Left ventricle myocardium inferior (tissue), 1 donor: ENCODE data around the gene MTUS2. TPM values are rescaled to one million over a fixed set of nuclear protein-coding genes. Genes with fewer than 3 reads are reported as not detected.

ENCODE experiments used
- DNase-seq: peaks from one replicate; pipeline ENCODE4 v3.0.0-alpha.2; 2020
- H3K27ac ChIP-seq: fragments of 200-600 bp; replicated peaks from 2 replicates; pipeline ENCODE4 v1.8.0; 2021
- H3K27me3 ChIP-seq: fragments of 200-600 bp; 2 replicates; pipeline ENCODE4 v1.8.0; 2021; ENCODE audit warnings: low read depth
- H3K36me3 ChIP-seq: fragments of 200-600 bp; 2 replicates; pipeline ENCODE4 v1.8.0; 2021
- H3K4me1 ChIP-seq: fragments of 200-600 bp; 2 replicates; pipeline ENCODE4 v1.8.0; 2021
- H3K4me3 ChIP-seq: fragments of 200-600 bp; 2 replicates; pipeline ENCODE4 v1.8.0; 2021; ENCODE audit warnings: mild to moderate bottlenecking, moderate library complexity
- H3K9me3 ChIP-seq: fragments of 200-600 bp; replicated peaks from 2 replicates; pipeline ENCODE4 v1.8.0; 2021
- intact Hi-C: fragments of 100-400 bp; cut with micrococcal nuclease; formaldehyde crosslinking; loops from one replicate; pipeline ENCODE4 v1.11.0; 2022
- total RNA-seq: library from RNA; stranded (reverse); fragmentation: NEBNext Ultra II Directional; extraction: Animal tissue kit (Norgen Biotek cat#: 25700); gene quantifications from one replicate; pipeline ENCODE4 v1.2.1, GENCODE V29; 2021
- TF ChIP-seq, protein P1 (sequence below): fragments of 200-600 bp; IDR thresholded peaks from 2 replicates; pipeline ENCODE4 v1.8.0; 2021; ENCODE audit warnings: antibody characterized with exemption, mild to moderate bottlenecking, borderline replicate concordance
- donor health status: DM: no; HTN: yes; CAD: no; lungs with severe emphysema.

MTUS2 gene
- total RNA-seq, 1 donor from 2014 or later = 101 TPM

DNA sequence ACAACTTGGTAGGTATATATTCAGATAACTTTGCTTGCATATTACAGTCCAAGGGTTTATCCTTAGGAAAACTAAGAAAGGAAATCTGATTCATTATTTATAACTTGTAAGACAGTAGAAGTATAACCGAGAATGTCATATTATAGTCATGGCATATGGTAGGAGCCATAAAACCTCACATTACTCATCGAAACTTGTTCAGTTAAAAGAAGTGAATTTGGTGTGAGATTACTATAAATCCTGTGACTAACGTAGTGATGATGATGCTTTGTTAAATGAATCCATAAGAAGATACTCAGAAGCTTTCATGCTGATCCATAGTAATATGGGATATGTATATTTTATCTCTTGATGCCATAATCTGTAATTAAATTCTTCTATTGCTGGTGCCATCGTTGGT lies 57.3 kb downstream of the MTUS2 start:
- Histone ChIP-seq H3K9me3 (peaks cover 15% of the 10 kb centered on the region), H3K4me1 (no peaks in the 10 kb centered on the region), H3K36me3 (no peaks in the 10 kb centered on the region), H3K4me3 (no peak overlapping the region), H3K27ac (no peak overlapping the region), H3K27me3 (no peaks in the 10 kb centered on the region)
- TF ChIP-seq, protein P1, sequence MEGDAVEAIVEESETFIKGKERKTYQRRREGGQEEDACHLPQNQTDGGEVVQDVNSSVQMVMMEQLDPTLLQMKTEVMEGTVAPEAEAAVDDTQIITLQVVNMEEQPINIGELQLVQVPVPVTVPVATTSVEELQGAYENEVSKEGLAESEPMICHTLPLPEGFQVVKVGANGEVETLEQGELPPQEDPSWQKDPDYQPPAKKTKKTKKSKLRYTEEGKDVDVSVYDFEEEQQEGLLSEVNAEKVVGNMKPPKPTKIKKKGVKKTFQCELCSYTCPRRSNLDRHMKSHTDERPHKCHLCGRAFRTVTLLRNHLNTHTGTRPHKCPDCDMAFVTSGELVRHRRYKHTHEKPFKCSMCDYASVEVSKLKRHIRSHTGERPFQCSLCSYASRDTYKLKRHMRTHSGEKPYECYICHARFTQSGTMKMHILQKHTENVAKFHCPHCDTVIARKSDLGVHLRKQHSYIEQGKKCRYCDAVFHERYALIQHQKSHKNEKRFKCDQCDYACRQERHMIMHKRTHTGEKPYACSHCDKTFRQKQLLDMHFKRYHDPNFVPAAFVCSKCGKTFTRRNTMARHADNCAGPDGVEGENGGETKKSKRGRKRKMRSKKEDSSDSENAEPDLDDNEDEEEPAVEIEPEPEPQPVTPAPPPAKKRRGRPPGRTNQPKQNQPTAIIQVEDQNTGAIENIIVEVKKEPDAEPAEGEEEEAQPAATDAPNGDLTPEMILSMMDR = no peak
- no peak for DNase-seq
- intact Hi-C loops = no loop called here

DNA sequence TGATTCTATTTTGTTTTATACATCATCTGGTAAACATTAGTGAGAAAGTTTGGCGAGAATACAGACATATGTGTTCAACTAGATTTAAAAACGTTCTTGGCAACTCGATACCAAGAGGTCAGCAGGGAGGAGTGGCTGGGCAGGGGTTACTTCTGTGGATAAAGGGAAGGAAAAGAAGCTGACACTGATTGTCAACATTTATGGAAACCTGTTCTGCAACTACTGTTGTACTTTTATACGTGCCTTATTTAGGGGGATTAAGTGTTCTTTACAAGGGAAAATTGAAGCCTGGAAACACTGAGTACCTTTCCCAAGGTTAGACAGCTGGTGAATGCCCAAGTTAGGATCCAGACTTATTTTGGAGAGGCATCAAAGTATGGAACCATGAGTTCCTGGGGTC lies 65.0 kb downstream of the MTUS2 start:
- Histone ChIP-seq H3K27ac (no peak overlapping the region), H3K9me3 (no peaks in the 10 kb centered on the region)
- TF ChIP-seq, protein P1 = no peak

DNA sequence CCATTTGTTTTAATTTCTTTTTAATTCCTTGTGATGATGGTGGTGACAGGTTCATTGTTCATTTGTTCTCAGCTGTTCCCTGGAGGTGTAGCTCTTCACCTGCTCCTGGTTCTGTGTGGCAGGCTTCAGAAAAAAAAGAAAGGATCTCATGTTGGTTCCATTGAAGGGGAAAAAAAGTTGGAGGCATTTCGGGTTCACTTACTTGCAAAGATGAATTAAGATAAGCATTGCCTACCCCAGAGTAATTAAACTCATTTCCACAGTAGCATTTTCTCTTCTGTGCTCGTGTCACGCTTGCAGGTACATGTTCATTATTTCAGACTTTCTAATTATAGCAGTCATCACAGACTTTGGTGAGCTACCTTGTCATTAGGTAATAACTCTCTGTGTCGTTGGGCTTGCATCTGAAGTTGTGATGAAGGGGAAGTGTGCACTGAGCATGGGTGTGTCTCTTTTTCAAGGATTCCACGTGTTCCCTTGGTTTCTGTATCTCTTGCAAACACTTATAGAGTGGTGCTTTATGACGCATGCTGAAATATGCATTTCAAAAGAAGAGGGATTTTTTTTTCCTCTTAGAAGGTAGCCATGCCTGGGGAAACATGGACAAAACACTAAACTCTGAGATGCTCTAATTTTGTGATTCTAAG lies 69.1 kb downstream of the MTUS2 start:
- TF ChIP-seq, protein P1 = no peak
- no peak for DNase-seq
- intact Hi-C loops = no loop called here
- no peak overlapping the region for H3K4me3 ChIP-seq
- no peaks in the 10 kb centered on the region for H3K27me3 ChIP-seq
- peaks cover 3% of the 10 kb centered on the region for H3K4me1 ChIP-seq
- H3K36me3 ChIP-seq = no peaks in the 10 kb centered on the region
- no peaks in the 10 kb centered on the region for H3K9me3 ChIP-seq
- no peak overlapping the region for H3K27ac ChIP-seq

More for the DNA sequence above, 65.0 kb downstream of the MTUS2 start:
- H3K4me1 ChIP-seq = peaks cover 7% of the 10 kb centered on the region
- intact Hi-C loops = no loop called here
- H3K36me3 ChIP-seq = no peaks in the 10 kb centered on the region
- DNase-seq = no peak
- no peaks in the 10 kb centered on the region for H3K27me3 ChIP-seq
- H3K4me3 ChIP-seq = no peak overlapping the region

DNA sequence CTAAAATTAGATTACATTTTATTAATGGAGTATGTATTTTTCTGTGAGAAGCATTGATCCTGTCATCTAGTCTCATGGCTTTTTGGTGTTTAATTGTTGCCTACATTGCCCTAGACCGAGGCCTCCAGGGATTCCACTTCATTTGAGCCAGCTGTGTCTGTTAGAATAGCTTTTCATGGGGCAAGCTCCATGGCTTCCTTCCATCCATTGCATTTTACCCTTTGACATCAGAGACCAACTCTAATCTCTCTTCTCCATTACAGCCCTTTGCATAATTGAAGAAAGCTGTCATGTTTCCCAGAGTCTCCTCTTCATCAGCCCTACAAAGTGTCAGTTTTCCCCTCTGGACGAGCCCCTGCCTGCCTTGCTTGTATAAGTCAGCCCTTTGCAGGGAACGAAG lies 70.6 kb downstream of the MTUS2 start:
- no peak for DNase-seq
- Histone ChIP-seq H3K27me3 (no peaks in the 10 kb centered on the region), H3K36me3 (no peaks in the 10 kb centered on the region), H3K4me1 (peaks cover 3% of the 10 kb centered on the region), H3K9me3 (no peaks in the 10 kb centered on the region), H3K4me3 (no peak overlapping the region), H3K27ac (no peak overlapping the region)
- TF ChIP-seq, protein P1 = no peak
- intact Hi-C loops = no loop called here

DNA sequence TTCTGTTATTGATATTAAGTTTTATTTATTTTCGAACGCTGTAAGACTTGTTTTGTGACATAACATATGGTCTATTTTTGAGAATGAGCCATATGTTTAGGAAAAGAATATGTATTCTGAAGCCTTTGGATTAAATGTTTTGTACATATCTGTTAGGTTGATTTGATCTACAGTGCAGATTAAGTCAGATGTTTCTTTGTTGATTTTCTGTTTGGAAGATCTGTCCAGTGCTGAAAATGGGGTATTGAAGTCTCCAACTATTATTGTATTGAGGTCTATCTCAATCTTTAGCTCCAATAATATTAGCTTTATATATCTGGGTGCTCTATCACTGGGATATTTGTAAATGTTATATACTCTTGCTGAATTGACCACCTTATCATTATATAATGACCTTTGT lies 97.9 kb downstream of the MTUS2 start:
- Histone ChIP-seq H3K4me3 (no peak overlapping the region), H3K9me3 (peaks cover 35% of the 10 kb centered on the region), H3K27me3 (no peaks in the 10 kb centered on the region), H3K36me3 (no peaks in the 10 kb centered on the region), H3K27ac (no peak overlapping the region), H3K4me1 (no peaks in the 10 kb centered on the region)
- no peak for DNase-seq
- TF ChIP-seq, protein P1 = no peak
- intact Hi-C loops = no loop called here
